Ishikawa (cell line): ENCODE data around the gene GALNT2.

ENCODE experiments used
- CEBPB ChIP-seq: IDR thresholded peaks from 2 replicates; pipeline ENCODE4 v1.6.1; 2012
- CREB1 ChIP-seq: IDR thresholded peaks from 2 replicates; pipeline ENCODE4 v1.6.1; 2012; ENCODE audit warnings: low read depth
- EGR1 ChIP-seq: IDR thresholded peaks from 2 replicates; pipeline ENCODE4 v1.6.1; 2012
- EP300 ChIP-seq: IDR thresholded peaks from 2 replicates; pipeline ENCODE4 v1.6.1; 2012; ENCODE audit warnings: borderline replicate concordance
- FOXM1 ChIP-seq: IDR thresholded peaks from 2 replicates; pipeline ENCODE4 v1.6.1; 2012; ENCODE audit warnings: low read depth, borderline replicate concordance
- MAX ChIP-seq: IDR thresholded peaks from 2 replicates; pipeline ENCODE4 v1.6.1; 2012
- NFIC ChIP-seq: IDR thresholded peaks from 2 replicates; pipeline ENCODE4 v1.6.1; 2012
- RAD21 ChIP-seq: IDR thresholded peaks from 2 replicates; pipeline ENCODE4 v1.6.1; 2012; ENCODE audit warnings: low read depth
- REST ChIP-seq: IDR thresholded peaks from 2 replicates; pipeline ENCODE4 v1.6.1; 2012; ENCODE audit warnings: low read depth, mild to moderate bottlenecking
- TAF1 ChIP-seq: IDR thresholded peaks from 2 replicates; pipeline ENCODE4 v1.6.1; 2012; ENCODE audit warnings: low read depth, mild to moderate bottlenecking
- TCF12 ChIP-seq: IDR thresholded peaks from 2 replicates; pipeline ENCODE4 v1.6.1; 2012; ENCODE audit warnings: low read depth
- TEAD4 ChIP-seq: IDR thresholded peaks from 2 replicates; pipeline ENCODE4 v1.6.1; 2012
- USF1 ChIP-seq: IDR thresholded peaks from 2 replicates; pipeline ENCODE4 v1.6.1; 2012
- YY1 ChIP-seq: IDR thresholded peaks from 2 replicates; pipeline ENCODE4 v1.6.1; 2012; ENCODE audit warnings: low read depth
- ZBTB7A ChIP-seq: IDR thresholded peaks from 2 replicates; pipeline ENCODE4 v1.6.1; 2012; ENCODE audit warnings: low read depth

Gene GALNT2

GRCh38 chr1:230271300-230272035 is 204.4 kb downstream of the GALNT2 start:
- TF ChIP-seq TAF1 (no peak), YY1 (no peak), CREB1 (no peak), EP300 (no peak), NFIC (no peak), RAD21 (no peak), MAX (no peak), TCF12 (no peak), FOXM1 (no peak), CEBPB (no peak), USF1 (no peak), EGR1 (no peak), TEAD4 (no peak), REST (no peak), ZBTB7A (no peak)

- TF ChIP-seq TEAD4 (no peak), CREB1 (no peak), NFIC (no peak), EP300 (no peak), ZBTB7A (no peak), TAF1 (no peak), RAD21 (no peak), TCF12 (no peak), MAX (no peak), YY1 (no peak), USF1 (no peak), REST (no peak), CEBPB (no peak), FOXM1 (no peak), EGR1 (no peak)
Measured at GRCh38 chr1:230272557-230272956, 205.5 kb downstream of the GALNT2 start.

GRCh38 chr1:230273141-230273710 is 206.2 kb downstream of the GALNT2 start:
- TF ChIP-seq TAF1 (no peak), TEAD4 (no peak), MAX (no peak), CREB1 (no peak), CEBPB (no peak), REST (no peak), RAD21 (no peak), EGR1 (no peak), TCF12 (no peak), FOXM1 (no peak), NFIC (no peak), ZBTB7A (no peak), YY1 (no peak), USF1 (no peak), EP300 (no peak)
